Activated B cell treated with CpG ODN at 0.5 μM for 24 hours (primary cell): ENCODE measurements around the gene VTI1B. TPM values are rescaled to one million over a fixed set of nuclear protein-coding genes. Genes with fewer than 3 reads are reported as not detected.
"Not testable (repeated sequence)": the region's sequence is repeated elsewhere in the genome, so short reads cannot be mapped to it uniquely, and the experiment has no call there.

Experiments used
- ATAC-seq: fragments of 200-7000 bp; cut with Tn5 transposase; one replicate; pipeline ENCODE4 v1.10.0; 2021; ENCODE audit warnings: low read depth, mild to moderate bottlenecking, moderate library complexity
- CTCF ChIA-PET: fragments of 350-600 bp; sonication (Branson Sonifier 250); formaldehyde crosslinking; loops from one replicate; lab custom pipeline; 2021; ENCODE audit warnings: antibody characterized with exemption; lab: Charles Lee
- POLR2A ChIA-PET: fragments of 350-600 bp; sonication (Branson Sonifier 250); formaldehyde crosslinking; loops from one replicate; lab custom pipeline; 2021; ENCODE audit warnings: antibody characterized with exemption; lab: Charles Lee
- DNase-seq: peaks from one replicate; pipeline ENCODE4 v3.0.0; 2022
- H3K27ac Mint-ChIP-seq: one replicate; pipeline ENCODE4 v1.8.0; 2020; ENCODE audit warnings: mixed read lengths
- H3K27me3 Mint-ChIP-seq: one replicate; pipeline ENCODE4 v1.8.0; 2021; ENCODE audit warnings: mixed read lengths
- H3K36me3 Mint-ChIP-seq: one replicate; pipeline ENCODE4 v1.8.0; 2021; ENCODE audit warnings: low read depth, mixed read lengths
- H3K4me1 Mint-ChIP-seq: one replicate; pipeline ENCODE4 v1.8.0; 2021; ENCODE audit warnings: mixed read lengths
- H3K4me3 Mint-ChIP-seq: one replicate; pipeline ENCODE4 v1.8.0; 2020; ENCODE audit warnings: mild to moderate bottlenecking, mixed read lengths
- H3K9me3 Mint-ChIP-seq: one replicate; pipeline ENCODE4 v1.8.0; 2020; ENCODE audit warnings: mixed read lengths
- CTCF ChIP-seq: fragments of 200-600 bp; IDR thresholded peaks from one replicate; pipeline ENCODE4 v1.8.0; 2022; ENCODE audit warnings: antibody characterized with exemption, mild to moderate bottlenecking
- intact Hi-C: fragments of 100-400 bp; cut with micrococcal nuclease; formaldehyde crosslinking; loops from one replicate; pipeline ENCODE4 v1.15.1; 2024
- total RNA-seq: library from RNA; stranded (reverse); gene quantifications from 2 replicates; pipeline ENCODE4 v1.2.3, GENCODE V29; 2022

Gene VTI1B
- total RNA-seq, 1 donor from 2014 or later, result 76.3 TPM

GRCh38 chr14:67704484-67705089 lies 30.2 kb upstream of the VTI1B start:
- H3K27ac Mint-ChIP-seq, result no peak overlapping the region
- no peaks in the 10 kb centered on the region for H3K36me3 Mint-ChIP-seq
- ChIA-PET POLR2A (interaction anchor here (0.5 to 1.2 kb wide), 4 partner anchors 105 to 1448 kb away, joined by 4 to 10 read pairs (median 6); partner anchors contain the start of gene PIGH), CTCF (interaction anchor here (0.6 to 9.2 kb wide), 28 partner anchors 9 to 1345 kb away, joined by 3 to 180 read pairs (median 4); partner anchors contain the start of genes ARG2, PIGH and RDH11)
- no peak for TF ChIP-seq CTCF
- DNase-seq (no peak), ATAC-seq (peak; percentile 81)
- no peak overlapping the region for H3K4me3 Mint-ChIP-seq
- H3K27me3 Mint-ChIP-seq, result no peaks in the 10 kb centered on the region
- H3K9me3 Mint-ChIP-seq, result no peaks in the 10 kb centered on the region
- no peaks in the 10 kb centered on the region for H3K4me1 Mint-ChIP-seq
- intact Hi-C loops, result loop anchor here (1.0 to 5.0 kb wide), 5 partner anchors 37 to 277 kb away; no protein-coding TSS in a partner anchor

GRCh38 chr14:67703997-67704396 lies 29.6 kb upstream of the VTI1B start:
- ATAC-seq (no peak), DNase-seq (no peak)
- H3K27ac Mint-ChIP-seq, result no peak overlapping the region
- no peaks in the 10 kb centered on the region for H3K4me1 Mint-ChIP-seq
- ChIA-PET POLR2A (interaction anchor here (0.5 to 1.2 kb wide), 3 partner anchors 120 to 1448 kb away, joined by 5 to 10 read pairs (median 8); no protein-coding TSS in a partner anchor), CTCF (interaction anchor here (0.7 to 9.2 kb wide), 26 partner anchors 8 to 1344 kb away, joined by 3 to 180 read pairs (median 4); partner anchors contain the start of genes ARG2, PIGH and RDH11)
- intact Hi-C loops, result loop anchor here (1.0 to 5.0 kb wide), 5 partner anchors 37 to 277 kb away; no protein-coding TSS in a partner anchor
- no peak for TF ChIP-seq CTCF
- H3K36me3 Mint-ChIP-seq, result no peaks in the 10 kb centered on the region
- no peaks in the 10 kb centered on the region for H3K27me3 Mint-ChIP-seq
- H3K4me3 Mint-ChIP-seq, result no peak overlapping the region
- no peaks in the 10 kb centered on the region for H3K9me3 Mint-ChIP-seq

- intact Hi-C loops, result loop anchor here (5.0 kb wide), 1 partner anchor 34 kb away; no protein-coding TSS in a partner anchor
- H3K27ac Mint-ChIP-seq, H3K9me3 Mint-ChIP-seq, ATAC-seq, H3K36me3 Mint-ChIP-seq, DNase-seq, H3K27me3 Mint-ChIP-seq, H3K4me1 Mint-ChIP-seq, H3K4me3 Mint-ChIP-seq: not testable (repeated sequence)
- ChIA-PET CTCF (interaction anchor here (9.2 kb wide), 1 partner anchor 117 kb away, joined by 180 read pairs; no protein-coding TSS in a partner anchor), POLR2A (interaction anchor here (0.7 kb wide), 1 partner anchor 270 kb away, joined by 13 read pairs; no protein-coding TSS in a partner anchor)
These were observed 27.1 kb upstream of the VTI1B start, which contains the start of gene RDH12 for GRCh38 chr14:67701492-67701891. TSS of gene RDH12 (plus strand) at chr14:67701886. CDS start at chr14:67722643, 20,757 bp downstream.

GRCh38 chr14:67698179-67698578 lies 23.7 kb upstream of the VTI1B start:
- Mint-ChIP-seq H3K27me3 (no peaks in the 10 kb centered on the region), H3K27ac (no peak overlapping the region), H3K9me3 (no peaks in the 10 kb centered on the region), H3K4me3 (no peak overlapping the region), H3K36me3 (peaks cover 3% of the 10 kb centered on the region), H3K4me1 (peaks cover 13% of the 10 kb centered on the region)
- DNase-seq, result no peak
- ChIA-PET CTCF (no interaction called here), POLR2A (no interaction called here)
- intact Hi-C loops, result no loop called here
- no peak for TF ChIP-seq CTCF
- no peak for ATAC-seq

DNA sequence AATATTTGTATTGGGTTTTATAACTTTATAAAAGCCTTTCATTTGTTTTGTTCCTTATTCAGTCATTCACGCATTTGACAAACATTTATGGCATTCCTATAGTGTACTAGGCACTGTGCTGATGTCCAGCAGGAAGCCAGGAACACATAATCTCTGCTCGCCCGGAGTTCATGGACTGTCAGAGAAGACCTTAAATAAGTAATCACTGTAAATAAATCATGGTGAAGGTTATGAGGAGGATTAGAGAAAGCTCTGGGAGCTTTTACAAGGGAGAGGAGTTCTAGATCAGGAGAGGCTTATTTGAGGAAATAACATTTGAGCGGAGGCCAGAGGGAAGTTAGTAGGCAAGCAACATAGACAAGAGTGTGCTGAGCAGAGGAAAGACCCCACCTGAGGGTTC lies 22.6 kb upstream of the VTI1B start:
- ATAC-seq (no peak), DNase-seq (no peak)
- H3K9me3 Mint-ChIP-seq, result no peaks in the 10 kb centered on the region
- no peak overlapping the region for H3K27ac Mint-ChIP-seq
- peaks cover 13% of the 10 kb centered on the region for H3K4me1 Mint-ChIP-seq
- no peak for TF ChIP-seq CTCF
- CTCF ChIA-PET, result no interaction called here
- POLR2A ChIA-PET, result no interaction called here
- intact Hi-C loops, result no loop called here
- no peaks in the 10 kb centered on the region for H3K27me3 Mint-ChIP-seq
- no peak overlapping the region for H3K4me3 Mint-ChIP-seq
- H3K36me3 Mint-ChIP-seq, result peaks cover 8% of the 10 kb centered on the region
